H1 (cell line): ENCODE measurements around the gene PASK. TPM values are rescaled to one million over a fixed set of nuclear protein-coding genes. Genes with fewer than 3 reads are reported as not detected.

ENCODE experiments used
- CTCF ChIA-PET: fragments of 300-600 bp; sonication (Branson Sonifier 250); formaldehyde crosslinking; loops from one replicate; lab custom pipeline; 2021; ENCODE audit not compliant: partially characterized antibody; lab: Charles Lee
- POLR2A ChIA-PET: fragments of 300-600 bp; sonication (Branson Sonifier 250); formaldehyde crosslinking; loops from one replicate; lab custom pipeline; 2021; ENCODE audit warnings: inconsistent platforms; ENCODE audit not compliant: partially characterized antibody; lab: Charles Lee
- DNase-seq, 2 experiments: peaks; one replicate each; pipeline versions ENCODE4 v3.0.0 to v3.0.0-alpha.2; 2010 to 2022; ENCODE audit warnings: low spot score in 2 of 2, low read depth in 1 of 2, mixed read lengths in 1 of 2
- FAIRE-seq: peaks from 2 replicates; lab custom pipeline; 2011; peaks lifted over from hg19 to GRCh38; lab: Jason Lieb, UNC
- H2AFZ ChIP-seq: 2 replicates; pipeline ENCODE4 v1.8.1; 2012; ENCODE audit warnings: low read length, inconsistent platforms
- H2AK5ac ChIP-seq: 2 replicates; pipeline ENCODE4 v1.6.1; 2013; ENCODE audit warnings: low read depth, low read length
- H2BK120ac ChIP-seq: replicated peaks from 2 replicates; pipeline ENCODE3; 2013; ENCODE audit warnings: low read depth, low read length, inconsistent platforms
- H2BK12ac ChIP-seq: 2 replicates; pipeline ENCODE4 v1.6.1; 2013; ENCODE audit warnings: low read depth, low read length
- H2BK15ac ChIP-seq: 2 replicates; pipeline ENCODE4 v1.6.1; 2013; ENCODE audit warnings: low read length
- H2BK20ac ChIP-seq: 2 replicates; pipeline ENCODE4 v1.6.1; 2013; ENCODE audit warnings: low read length
- H2BK5ac ChIP-seq: 2 replicates; pipeline ENCODE4 v1.6.1; 2013; ENCODE audit warnings: low read depth, low read length
- H3K14ac ChIP-seq: 2 replicates; pipeline ENCODE4 v1.6.1; 2013; ENCODE audit warnings: inconsistent platforms; ENCODE audit not compliant: insufficient read length
- H3K18ac ChIP-seq: 2 replicates; pipeline ENCODE4 v1.6.1; 2013; ENCODE audit warnings: low read length; ENCODE audit errors: extremely low read depth
- H3K23ac ChIP-seq: 2 replicates; pipeline ENCODE4 v1.6.1; 2013; ENCODE audit warnings: inconsistent platforms; ENCODE audit not compliant: insufficient read length
- H3K23me2 ChIP-seq: 2 replicates; pipeline ENCODE4 v1.6.1; 2013; ENCODE audit warnings: low read depth, low read length
- H3K27ac ChIP-seq: 2 replicates; pipeline ENCODE4 v1.6.1; 2011; ENCODE audit warnings: low read depth, low read length, inconsistent platforms
- H3K27me3 ChIP-seq, 4 experiments: replicated peaks in 1 of 4; 1 replicate in 1 of 4; 2 replicates in 3 of 4; pipeline versions ENCODE4 v1.6.1 to v1.8.1; 2011 to 2013; ENCODE audit warnings: low read length in 3 of 4, mild to moderate bottlenecking in 3 of 4, inconsistent platforms in 2 of 4, mixed read lengths in 2 of 4, moderate library complexity in 1 of 4; ENCODE audit not compliant: control insufficient read depth in 3 of 4, insufficient read depth in 3 of 4; ENCODE audit errors: extremely low read depth in 1 of 4
- H3K36me3 ChIP-seq, 4 experiments: 2 replicates each; pipeline versions ENCODE4 v1.6.1 to v1.8.1; 2011 to 2013; ENCODE audit warnings: mild to moderate bottlenecking in 4 of 4, low read length in 3 of 4, moderate library complexity in 2 of 4, control low read depth in 1 of 4, inconsistent platforms in 1 of 4; ENCODE audit not compliant: insufficient read depth in 4 of 4, control insufficient read depth in 2 of 4
- H3K4ac ChIP-seq: replicated peaks from 2 replicates; pipeline ENCODE3; 2013; ENCODE audit warnings: low read length, low read depth, mixed read lengths, inconsistent platforms; ENCODE audit not compliant: insufficient read length
- H3K4me1 ChIP-seq, 4 experiments: replicated peaks in 1 of 4; 1 replicate in 1 of 4; 2 replicates in 3 of 4; pipeline versions ENCODE4 v1.6.1 to v1.8.1; 2011 to 2013; ENCODE audit warnings: low read length in 3 of 4, inconsistent platforms in 2 of 4, mixed read lengths in 1 of 4; ENCODE audit not compliant: insufficient read depth in 4 of 4, control insufficient read depth in 3 of 4
- H3K4me2 ChIP-seq, 2 experiments: 2 replicates each; pipeline versions ENCODE4 v1.6.1 to v1.8.1; 2011 to 2013; ENCODE audit warnings: low read depth in 2 of 2, low read length in 2 of 2, control low read depth in 1 of 2, inconsistent platforms in 1 of 2, mild to moderate bottlenecking in 1 of 2; ENCODE audit not compliant: insufficient read depth in 1 of 2
- H3K4me3 ChIP-seq, 4 experiments: fragments of 200-600, 300-600 bp in 1 of 4; sonication (generic), shearing (Covaris generic), sonication (Bioruptor Twin) in 1 of 4; 2 replicates each; pipeline versions ENCODE4 v1.5.1 to v1.8.1; 2011 to 2016; ENCODE audit warnings: low read length in 4 of 4, low read depth in 3 of 4, control low read depth in 2 of 4, inconsistent platforms in 2 of 4, mild to moderate bottlenecking in 2 of 4, mixed read lengths in 1 of 4, moderate library complexity in 1 of 4; ENCODE audit not compliant: insufficient read depth in 2 of 4; ENCODE audit errors: extremely low read depth in 1 of 4
- H3K56ac ChIP-seq: replicated peaks from 2 replicates; pipeline ENCODE3; 2013; ENCODE audit warnings: low read depth, mild to moderate bottlenecking, mixed read lengths, low read length, inconsistent platforms; ENCODE audit not compliant: insufficient read length
- H3K79me1 ChIP-seq: 2 replicates; pipeline ENCODE4 v1.6.1; 2013; ENCODE audit warnings: low read depth, low read length, control low read depth
- H3K79me2 ChIP-seq, 2 experiments: 2 replicates each; pipeline versions ENCODE4 v1.6.1 to v1.8.1; 2012 to 2013; ENCODE audit warnings: low read length in 2 of 2, mild to moderate bottlenecking in 2 of 2, inconsistent platforms in 1 of 2; ENCODE audit not compliant: insufficient read depth in 2 of 2, control insufficient read depth in 1 of 2
- H3K9ac ChIP-seq, 4 experiments: replicated peaks in 1 of 4; 1 replicate in 1 of 4; 2 replicates in 3 of 4; pipeline versions ENCODE4 v1.6.1 to v1.8.1; 2011 to 2013; ENCODE audit warnings: low read depth in 3 of 4, low read length in 3 of 4, control low read depth in 2 of 4, mild to moderate bottlenecking in 2 of 4, moderate library complexity in 2 of 4, inconsistent platforms in 1 of 4; ENCODE audit errors: extremely low read depth in 1 of 4
- H3K9me3 ChIP-seq, 2 experiments: 2 replicates each; pipeline versions ENCODE4 v1.6.1 to v1.8.1; 2012 to 2013; ENCODE audit warnings: mild to moderate bottlenecking in 2 of 2, moderate library complexity in 2 of 2, control low read depth in 1 of 2, inconsistent platforms in 1 of 2, low read depth in 1 of 2, low read length in 1 of 2, mixed read lengths in 1 of 2; ENCODE audit not compliant: insufficient read depth in 2 of 2
- H4K20me1 ChIP-seq, 2 experiments: replicated peaks in 1 of 2; 2 replicates each; pipeline versions ENCODE3 to v1.8.1; 2011 to 2013; ENCODE audit warnings: inconsistent platforms in 2 of 2, low read length in 2 of 2, mild to moderate bottlenecking in 1 of 2; ENCODE audit not compliant: insufficient read depth in 2 of 2, control insufficient read depth in 1 of 2
- H4K5ac ChIP-seq: 2 replicates; pipeline ENCODE4 v1.6.1; 2013; ENCODE audit warnings: low read length, low read depth, mixed read lengths, inconsistent platforms; ENCODE audit not compliant: insufficient read length
- H4K8ac ChIP-seq: 2 replicates; pipeline ENCODE4 v1.8.0; 2013; ENCODE audit warnings: mild to moderate bottlenecking, moderate library complexity, low read length, inconsistent platforms; ENCODE audit not compliant: insufficient read depth; ENCODE audit errors: extremely low read depth
- H4K91ac ChIP-seq: replicated peaks from 2 replicates; pipeline ENCODE3; 2013; ENCODE audit warnings: low read length, mixed read lengths, inconsistent platforms; ENCODE audit not compliant: insufficient read length
- CBX8 ChIP-seq: fragments of 300-800, 300-1000 bp; sonication (generic); IDR thresholded peaks from 2 replicates; pipeline ENCODE4 v1.7.1; 2016; ENCODE audit warnings: low read depth, low read length, borderline replicate concordance
- CHD2 ChIP-seq: IDR thresholded peaks from 2 replicates; pipeline ENCODE4 v1.6.1; 2012; ENCODE audit warnings: low read length, improper control_type of control experiment
- EP300 ChIP-seq, 2 experiments: IDR thresholded peaks; 1 replicate in 1 of 2; 2 replicates in 1 of 2; pipeline ENCODE4 v1.6.1; 2011 to 2012; ENCODE audit warnings: low read depth in 2 of 2, low read length in 2 of 2, mild to moderate bottlenecking in 2 of 2, borderline replicate concordance in 1 of 2, inconsistent platforms in 1 of 2, moderate library complexity in 1 of 2
- HDAC2 ChIP-seq, 2 experiments: fragments of 300-600 bp in 1 of 2; sonication (generic) in 1 of 2; IDR thresholded peaks; 2 replicates each; pipeline ENCODE4 v1.6.1; 2011 to 2012; ENCODE audit warnings: low read depth in 2 of 2, low read length in 2 of 2, mild to moderate bottlenecking in 2 of 2, moderate library complexity in 2 of 2, borderline replicate concordance in 1 of 2, inconsistent platforms in 1 of 2
- POLR2AphosphoS5 ChIP-seq: IDR thresholded peaks from 2 replicates; pipeline ENCODE4 v1.6.1; 2011; ENCODE audit warnings: low read depth, low read length
- RFX5 ChIP-seq: IDR thresholded peaks from 2 replicates; pipeline ENCODE4 v1.6.1; 2011; ENCODE audit warnings: low read depth, low read length, improper control_type of control experiment, borderline replicate concordance
- SAP30 ChIP-seq: fragments of 300-600 bp; sonication (generic); IDR thresholded peaks from 2 replicates; pipeline ENCODE4 v1.7.1; 2012; ENCODE audit warnings: low read length, moderate library complexity, mild to moderate bottlenecking, inconsistent platforms; ENCODE audit not compliant: insufficient read depth, insufficient replicate concordance
- SRF ChIP-seq: IDR thresholded peaks from 2 replicates; pipeline ENCODE4 v1.6.1; 2011; ENCODE audit warnings: mild to moderate bottlenecking, low read depth, low read length, moderate library complexity
- WGBS, 2 experiments: shearing (Covaris generic) in 1 of 2; methylation state at CpG; one replicate each; pipeline versions ENCODE4 v1.1.6 to v1.1.7; 2013 to 2015; ENCODE audit warnings: low lambda C conversion rate in 2 of 2, mixed read lengths in 2 of 2, inconsistent platforms in 1 of 2, low coverage in 1 of 2, missing lambda C conversion rate in 1 of 2; ENCODE audit not compliant: insufficient replicate concordance in 2 of 2, insufficient coverage in 1 of 2, insufficient read length in 1 of 2; ENCODE audit errors: extremely low coverage in 1 of 2, missing lambda C conversion rate in 1 of 2; 5-methylcytosine and 5-hydroxymethylcytosine counted together
- polyA plus RNA-seq, 7 experiments: library from polyadenylated mRNA; depleted of rRNA in 3 of 7; stranded (reverse) in 5 of 7; unstranded in 2 of 7; fragments of >200 nt in 5 of 7; fragments of 200-250 nt in 2 of 7; gene quantifications; 1 replicate in 5 of 7; 2 replicates in 1 of 7; 4 replicates in 1 of 7; pipeline versions ENCODE4 v1.2.1 to v1.2.3, GENCODE V29; 2011 to 2013; ENCODE audit warnings: missing spikeins in 2 of 7, mixed read lengths in 2 of 7
- total RNA-seq: library from RNA; stranded (reverse); fragmentation: NEBNext Ultra II Directional; extraction: Animal tissue kit (Norgen Biotek cat#: 25700); gene quantifications from 2 replicates; pipeline ENCODE4 v1.2.1, GENCODE V29; 2021
- TF ChIP-seq, protein P1 (sequence below): IDR thresholded peaks from 2 replicates; pipeline ENCODE4 v1.6.1; 2011; ENCODE audit warnings: low read length, improper control_type of control experiment
- TF ChIP-seq, protein P2 (sequence below): IDR thresholded peaks from 2 replicates; pipeline ENCODE4 v1.6.1; 2012; ENCODE audit warnings: inconsistent platforms
- TF ChIP-seq, protein P3 (sequence below): IDR thresholded peaks from 2 replicates; pipeline ENCODE4 v1.6.1; 2012; ENCODE audit warnings: inconsistent platforms

The PASK gene
- total and polyA plus RNA-seq, 2 of the 8 experiments (the other 6 are each of a cell fraction or from before 2014, with no cell fraction given), result 20.5 to 66.1 TPM

DNA sequence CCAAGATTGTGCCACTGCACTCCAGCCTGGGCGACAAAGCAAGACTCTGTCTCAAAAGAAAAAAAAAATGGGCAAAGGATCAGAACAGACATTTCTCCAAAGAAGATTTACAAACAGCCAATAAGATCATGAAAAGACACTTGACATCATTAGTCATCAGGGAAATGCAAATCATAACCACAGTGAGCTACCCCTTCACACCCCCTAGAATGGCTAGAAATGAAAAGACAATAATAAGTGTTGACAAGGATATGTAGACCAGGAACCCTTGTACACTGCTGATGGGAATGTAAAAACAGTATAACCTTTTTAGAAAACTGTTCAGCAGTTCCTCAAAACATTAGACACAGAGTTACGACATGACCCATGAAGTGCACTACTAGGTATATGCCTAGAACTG, 28.8 kb downstream of the PASK start:
- no peak overlapping the region for H3K56ac ChIP-seq
- no peak for TF ChIP-seq SRF
- no peak for TF ChIP-seq HDAC2 (IDR thresholded peaks at IDR 0.05; ENCODE audit: borderline replicate concordance in 1 of 2, low read depth in 2 of 2, low read length in 2 of 2)
- TF ChIP-seq, protein P1, sequence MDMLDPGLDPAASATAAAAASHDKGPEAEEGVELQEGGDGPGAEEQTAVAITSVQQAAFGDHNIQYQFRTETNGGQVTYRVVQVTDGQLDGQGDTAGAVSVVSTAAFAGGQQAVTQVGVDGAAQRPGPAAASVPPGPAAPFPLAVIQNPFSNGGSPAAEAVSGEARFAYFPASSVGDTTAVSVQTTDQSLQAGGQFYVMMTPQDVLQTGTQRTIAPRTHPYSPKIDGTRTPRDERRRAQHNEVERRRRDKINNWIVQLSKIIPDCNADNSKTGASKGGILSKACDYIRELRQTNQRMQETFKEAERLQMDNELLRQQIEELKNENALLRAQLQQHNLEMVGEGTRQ, result no peak
- no peak for TF ChIP-seq POLR2AphosphoS5
- no peak for TF ChIP-seq SAP30
- TF ChIP-seq, protein P2, sequence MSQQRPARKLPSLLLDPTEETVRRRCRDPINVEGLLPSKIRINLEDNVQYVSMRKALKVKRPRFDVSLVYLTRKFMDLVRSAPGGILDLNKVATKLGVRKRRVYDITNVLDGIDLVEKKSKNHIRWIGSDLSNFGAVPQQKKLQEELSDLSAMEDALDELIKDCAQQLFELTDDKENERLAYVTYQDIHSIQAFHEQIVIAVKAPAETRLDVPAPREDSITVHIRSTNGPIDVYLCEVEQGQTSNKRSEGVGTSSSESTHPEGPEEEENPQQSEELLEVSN, result no peak
- TF ChIP-seq EP300 (IDR thresholded peaks at IDR 0.05; ENCODE audit: borderline replicate concordance in 1 of 2, low read depth in 2 of 2, low read length in 2 of 2), result no peak
- no peak for TF ChIP-seq RFX5
- TF ChIP-seq, protein P3, sequence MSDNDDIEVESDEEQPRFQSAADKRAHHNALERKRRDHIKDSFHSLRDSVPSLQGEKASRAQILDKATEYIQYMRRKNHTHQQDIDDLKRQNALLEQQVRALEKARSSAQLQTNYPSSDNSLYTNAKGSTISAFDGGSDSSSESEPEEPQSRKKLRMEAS, result no peak
- TF ChIP-seq CBX8, result no peak
- no peak for TF ChIP-seq CHD2
- TF ChIP-seq, all 59 proteins: peak for 0
- ChIA-PET POLR2A (no interaction called here), CTCF (no interaction called here)
- H3K23me2 ChIP-seq, result no peaks in the 10 kb centered on the region
- peaks cover 0 to 16% (median 4%) of the 10 kb centered on the region in 4 experiments; a peak in 6 of 8 replicates for H3K36me3 ChIP-seq
- no peak for FAIRE-seq
- H3K4me3 ChIP-seq, result no peak overlapping the region
- H2BK15ac ChIP-seq, result no peak overlapping the region
- peaks cover 0 to 1% of the 10 kb centered on the region in 2 experiments for H4K20me1 ChIP-seq
- H3K27ac ChIP-seq, result no peak overlapping the region
- no peaks in the 10 kb centered on the region for H3K79me1 ChIP-seq
- H3K79me2 ChIP-seq, result no peaks in the 10 kb centered on the region
- H3K4me2 ChIP-seq, result no peak overlapping the region
- no peak overlapping the region for H4K91ac ChIP-seq
- no peak overlapping the region for H4K5ac ChIP-seq
- no peak overlapping the region for H2AFZ ChIP-seq
- WGBS, 2 experiments, result 93% methylated on average over 2 of the region's 2 CpGs; no CpG with 5 or more reads in 1 of the 2 experiments
- no peaks in the 10 kb centered on the region for H3K4me1 ChIP-seq
- H3K9ac ChIP-seq, result no peak overlapping the region
- H3K18ac ChIP-seq, result no peak overlapping the region
- no peak overlapping the region for H3K4ac ChIP-seq
- no peak overlapping the region for H2BK20ac ChIP-seq
- no peak overlapping the region for H2BK5ac ChIP-seq
- H2BK120ac ChIP-seq, result no peak overlapping the region
- H3K9me3 ChIP-seq, result no peaks in the 10 kb centered on the region
- H4K8ac ChIP-seq, result no peak overlapping the region
- H2BK12ac ChIP-seq, result no peak overlapping the region
- DNase-seq, result no peak
- no peak overlapping the region for H3K14ac ChIP-seq
- no peak overlapping the region for H2AK5ac ChIP-seq
- H3K23ac ChIP-seq, result no peak overlapping the region
- no peaks in the 10 kb centered on the region for H3K27me3 ChIP-seq
